AG10803 (cell line): Measurements from ENCODE around the gene BRF1.

ENCODE experiments used
- DNase-seq: peaks from one replicate; pipeline ENCODE4 v3.0.0; 2010; ENCODE audit warnings: low read depth
- H3K4me3 ChIP-seq: 2 replicates; pipeline ENCODE4 v1.5.1; 2011; ENCODE audit warnings: mild to moderate bottlenecking, low read length, control low read depth
- CTCF ChIP-seq: conservative IDR thresholded peaks from 2 replicates; pipeline ENCODE4 v1.5.1; 2011; ENCODE audit warnings: mild to moderate bottlenecking, low read length, control low read depth, inconsistent platforms

The BRF1 gene

GRCh38 chr14:105180592-105181548 lies 119.9 kb downstream of the BRF1 start, which contains the start of gene NUDT14:
Gene NUDT14, minus strand, starts transcription at chr14:105181312. Its CDS starts 103 bp downstream, at chr14:105181209.
- TF ChIP-seq CTCF = no peak
- peak; percentile 16 for DNase-seq
- H3K4me3 ChIP-seq = peak within 1 kb of the TSS; percentile 54

- DNase-seq = no peak
- no peak for TF ChIP-seq CTCF
- H3K4me3 ChIP-seq = no peak overlapping the region
Measured at GRCh38 chr14:105179191-105179590, 121.6 kb downstream of the BRF1 start.

GRCh38 chr14:105178868-105179140 lies 122.0 kb downstream of the BRF1 start:
- H3K4me3 ChIP-seq = no peak overlapping the region
- no peak for TF ChIP-seq CTCF
- no peak for DNase-seq

- TF ChIP-seq CTCF = no peak
- DNase-seq = no peak
- no peak overlapping the region for H3K4me3 ChIP-seq
Measured at GRCh38 chr14:105178069-105178867, 122.5 kb downstream of the BRF1 start.

GRCh38 chr14:105177082-105177481 lies 123.7 kb downstream of the BRF1 start:
- no peak overlapping the region for H3K4me3 ChIP-seq
- no peak for TF ChIP-seq CTCF
- DNase-seq = no peak

GRCh38 chr14:105176513-105176912 lies 124.3 kb downstream of the BRF1 start:
- no peak for TF ChIP-seq CTCF
- no peak overlapping the region for H3K4me3 ChIP-seq
- no peak for DNase-seq
